ENCODE measurements around the gene ICOS.

The ICOS gene

GRCh38 chr2:204005940-204006721 is 69.6 kb downstream of the ICOS start:
- DNase-seq (ENCODE audit: extremely low read depth in 1 of 2, low read depth in 1 of 2), result no peak

GRCh38 chr2:204008352-204008751 is 71.8 kb downstream of the ICOS start:
- DNase-seq (ENCODE audit: extremely low read depth in 1 of 2, low read depth in 1 of 2), result no peak

GRCh38 chr2:204010628-204011560 is 74.3 kb downstream of the ICOS start:
- no peak for DNase-seq (ENCODE audit: extremely low read depth in 1 of 2, low read depth in 1 of 2)
